ENCODE results near the gene ZBTB7A. TPM values are rescaled to one million over a fixed set of nuclear protein-coding genes. Genes with fewer than 3 reads are reported as not detected.

The ZBTB7A gene
- total and polyA plus RNA-seq, 10 of the 15 experiments (the other 5 are each of a cell fraction or from before 2014, with no cell fraction given), result 0.26 to 42.4 (median 4.5) TPM

DNA sequence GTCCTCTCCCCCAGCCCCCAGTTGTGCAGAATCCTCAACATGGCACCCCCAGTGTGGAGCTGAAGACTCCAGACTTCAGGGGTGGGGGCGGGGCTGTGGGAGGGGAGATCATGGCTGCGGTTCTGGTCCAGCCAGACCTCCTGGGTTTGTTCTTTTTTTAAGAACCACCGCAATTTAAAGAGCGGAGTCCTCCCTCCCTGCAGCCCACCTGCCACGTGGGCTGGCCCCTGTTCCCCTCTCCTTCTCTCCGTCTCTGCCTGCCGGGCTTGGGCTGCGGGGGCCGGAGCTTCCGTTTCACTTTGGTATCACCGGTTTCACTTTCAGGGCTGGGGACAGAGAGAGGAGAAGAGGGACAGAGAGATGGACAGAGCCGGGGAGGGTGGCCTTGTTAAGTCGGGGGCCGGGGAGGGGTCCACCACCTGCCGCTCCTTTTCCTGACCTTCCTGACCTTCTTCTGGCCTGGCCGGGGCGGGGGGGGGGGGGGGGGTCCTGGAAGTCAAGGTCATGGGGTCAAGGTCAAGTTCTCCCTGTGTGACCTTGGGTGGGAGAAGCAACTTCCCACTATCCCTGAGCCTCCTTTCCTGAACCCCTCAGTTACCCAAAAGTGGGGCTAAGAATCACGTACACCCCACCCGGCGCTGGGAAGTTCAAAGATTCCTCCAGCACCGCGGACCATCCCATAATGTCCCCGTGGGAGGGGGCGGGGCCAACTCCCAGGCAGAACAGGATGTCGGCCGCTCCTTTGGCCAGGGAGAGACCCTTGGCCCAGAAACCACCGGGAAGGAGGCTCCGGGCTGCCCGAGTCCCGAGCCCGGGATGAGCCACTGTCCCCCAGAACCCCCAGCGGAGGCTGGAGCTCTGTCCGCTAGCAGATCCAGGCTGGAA, 11.3 kb upstream of the ZBTB7A start:
- 24% methylated on average over 29 of the region's 33 CpGs for WGBS (ENCODE audit: insufficient coverage, insufficient replicate concordance, low lambda C conversion rate, missing lambda C conversion rate)
- FAIRE-seq (peak; percentile 23), ATAC-seq (peak; percentile 96), DNase-seq (ENCODE audit: low read depth, low spot score) (no peak)
- no peaks in the 10 kb centered on the region for H3K36me3 ChIP-seq (ENCODE audit: control insufficient read depth in 2 of 2, insufficient read depth in 2 of 2, low read length in 1 of 2)
- RAD21 ChIA-PET (ENCODE audit: unreplicated experiment), result interaction anchor here (0.8 to 2.3 kb wide), 5 partner anchors 11 to 90 kb away, joined by 3 to 10 read pairs (median 7); partner anchors contain the start of gene ZBTB7A
- peak overlapping the region; percentile 74 for H3K4me3 ChIP-seq
- POLR2A ChIA-PET, result interaction anchor here (0.6 to 4.0 kb wide), 11 partner anchors 11 to 315 kb away, joined by 3 to 15 read pairs (median 4); partner anchors contain the start of genes MRPL54 and ZBTB7A
- H3K9ac ChIP-seq (ENCODE audit: control insufficient read depth, insufficient read depth, low read length), result peak overlapping the region; percentile 46
- no peaks in the 10 kb centered on the region for H3K27me3 ChIP-seq (replicated peaks in 1 of 2; ENCODE audit: control insufficient read depth in 2 of 2, insufficient read depth in 2 of 2, low read length in 1 of 2)
- H3K4me1 ChIP-seq (ENCODE audit: control insufficient read depth, insufficient read depth, low read length), result peaks cover 14% of the 10 kb centered on the region
- SMC1A ChIA-PET (ENCODE audit: uncharacterized antibody, unreplicated experiment), result interaction anchor here (0.6 kb wide), 1 partner anchor 10 kb away, joined by 3 read pairs; no protein-coding TSS in a partner anchor
- peak overlapping the region; percentile 49 for H2AFZ ChIP-seq (ENCODE audit: control insufficient read depth, low read depth, low read length)
- in situ Hi-C loops (cut with MboI) (no loop called here), intact Hi-C loops (cut with micrococcal nuclease; ENCODE audit: unreplicated experiment) (no loop called here)
- no peaks in the 10 kb centered on the region for H3K79me2 ChIP-seq (ENCODE audit: control insufficient read depth, insufficient read depth, low read length)
- no peaks in the 10 kb centered on the region for H3K9me3 ChIP-seq (replicated peaks; ENCODE audit: control insufficient read depth, insufficient read depth, low read length)
- H4K20me1 ChIP-seq (ENCODE audit: control insufficient read depth, insufficient read depth), result no peaks in the 10 kb centered on the region
- H3K27ac ChIP-seq (ENCODE audit: control insufficient read depth, insufficient read depth), result peak overlapping the region; percentile 72
- no TSS peak for BruUV-seq (replicated peaks)
- H3K4me2 ChIP-seq (ENCODE audit: control insufficient read depth, insufficient read depth), result peak overlapping the region; percentile 72
- CTCF ChIA-PET, result interaction anchor here (0.6 to 2.0 kb wide), 3 partner anchors 37 to 90 kb away, joined by 3 to 6 read pairs (median 3); no protein-coding TSS in a partner anchor
- TF ChIP-seq GATAD2B (conservative IDR thresholded peaks at IDR 0.05; ENCODE audit: low read depth) (no peak; the same call in 1 of the 2 replicates), STAT1 (conservative IDR thresholded peaks at IDR 0.05) (no peak), CBFB (IDR thresholded peaks at IDR 0.05; ENCODE audit: low read depth) (0 out of 2 replicates have a peak, but pooled peaks have one; percentile 61), BMI1 (IDR thresholded peaks at IDR 0.05; ENCODE audit: borderline replicate concordance) (no peak), NFYA (IDR thresholded peaks at IDR 0.05; ENCODE audit: borderline replicate concordance, low read depth, low read length) (no peak), KAT2A (conservative IDR thresholded peaks at IDR 0.05; ENCODE audit: control insufficient read depth, low read depth, low read length) (no peak), BRCA1 (IDR thresholded peaks at IDR 0.05; ENCODE audit: low read depth, low read length) (no peak), ZNF274 (IDR thresholded peaks at IDR 0.05; ENCODE audit: insufficient read depth, insufficient read length) (no peak), CREM (IDR thresholded peaks at IDR 0.05; ENCODE audit: low read depth) (no peak; the same call in 1 of the 2 replicates), NFIC (IDR thresholded peaks at IDR 0.05; ENCODE audit: low read depth, low read length) (no peak; the same call in 1 of the 2 replicates), ETV6 (conservative IDR thresholded peaks at IDR 0.05 in 1 of 2, IDR thresholded peaks at IDR 0.05 in 1 of 2; ENCODE audit: borderline replicate concordance in 1 of 2, low read depth in 1 of 2) (peak in 1 of 2 experiments; percentile 75; a peak in 1 of 4 replicates), MYB (IDR thresholded peaks at IDR 0.05; ENCODE audit: borderline replicate concordance, low read depth, low read length) (no peak), RAD51 (IDR thresholded peaks at IDR 0.05) (peak; percentile 40; the same call in 1 of the 2 replicates)
- TF ChIP-seq, protein P1, sequence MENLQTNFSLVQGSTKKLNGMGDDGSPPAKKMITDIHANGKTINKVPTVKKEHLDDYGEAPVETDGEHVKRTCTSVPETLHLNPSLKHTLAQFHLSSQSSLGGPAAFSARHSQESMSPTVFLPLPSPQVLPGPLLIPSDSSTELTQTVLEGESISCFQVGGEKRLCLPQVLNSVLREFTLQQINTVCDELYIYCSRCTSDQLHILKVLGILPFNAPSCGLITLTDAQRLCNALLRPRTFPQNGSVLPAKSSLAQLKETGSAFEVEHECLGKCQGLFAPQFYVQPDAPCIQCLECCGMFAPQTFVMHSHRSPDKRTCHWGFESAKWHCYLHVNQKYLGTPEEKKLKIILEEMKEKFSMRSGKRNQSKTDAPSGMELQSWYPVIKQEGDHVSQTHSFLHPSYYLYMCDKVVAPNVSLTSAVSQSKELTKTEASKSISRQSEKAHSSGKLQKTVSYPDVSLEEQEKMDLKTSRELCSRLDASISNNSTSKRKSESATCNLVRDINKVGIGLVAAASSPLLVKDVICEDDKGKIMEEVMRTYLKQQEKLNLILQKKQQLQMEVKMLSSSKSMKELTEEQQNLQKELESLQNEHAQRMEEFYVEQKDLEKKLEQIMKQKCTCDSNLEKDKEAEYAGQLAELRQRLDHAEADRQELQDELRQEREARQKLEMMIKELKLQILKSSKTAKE (IDR thresholded peaks at IDR 0.05; ENCODE audit: low read depth, poor library complexity, severe bottlenecking), result no peak
- TF ChIP-seq, protein P2, sequence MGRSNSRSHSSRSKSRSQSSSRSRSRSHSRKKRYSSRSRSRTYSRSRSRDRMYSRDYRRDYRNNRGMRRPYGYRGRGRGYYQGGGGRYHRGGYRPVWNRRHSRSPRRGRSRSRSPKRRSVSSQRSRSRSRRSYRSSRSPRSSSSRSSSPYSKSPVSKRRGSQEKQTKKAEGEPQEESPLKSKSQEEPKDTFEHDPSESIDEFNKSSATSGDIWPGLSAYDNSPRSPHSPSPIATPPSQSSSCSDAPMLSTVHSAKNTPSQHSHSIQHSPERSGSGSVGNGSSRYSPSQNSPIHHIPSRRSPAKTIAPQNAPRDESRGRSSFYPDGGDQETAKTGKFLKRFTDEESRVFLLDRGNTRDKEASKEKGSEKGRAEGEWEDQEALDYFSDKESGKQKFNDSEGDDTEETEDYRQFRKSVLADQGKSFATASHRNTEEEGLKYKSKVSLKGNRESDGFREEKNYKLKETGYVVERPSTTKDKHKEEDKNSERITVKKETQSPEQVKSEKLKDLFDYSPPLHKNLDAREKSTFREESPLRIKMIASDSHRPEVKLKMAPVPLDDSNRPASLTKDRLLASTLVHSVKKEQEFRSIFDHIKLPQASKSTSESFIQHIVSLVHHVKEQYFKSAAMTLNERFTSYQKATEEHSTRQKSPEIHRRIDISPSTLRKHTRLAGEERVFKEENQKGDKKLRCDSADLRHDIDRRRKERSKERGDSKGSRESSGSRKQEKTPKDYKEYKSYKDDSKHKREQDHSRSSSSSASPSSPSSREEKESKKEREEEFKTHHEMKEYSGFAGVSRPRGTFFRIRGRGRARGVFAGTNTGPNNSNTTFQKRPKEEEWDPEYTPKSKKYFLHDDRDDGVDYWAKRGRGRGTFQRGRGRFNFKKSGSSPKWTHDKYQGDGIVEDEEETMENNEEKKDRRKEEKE (IDR thresholded peaks at IDR 0.05), result no peak
- TF ChIP-seq, protein P3, sequence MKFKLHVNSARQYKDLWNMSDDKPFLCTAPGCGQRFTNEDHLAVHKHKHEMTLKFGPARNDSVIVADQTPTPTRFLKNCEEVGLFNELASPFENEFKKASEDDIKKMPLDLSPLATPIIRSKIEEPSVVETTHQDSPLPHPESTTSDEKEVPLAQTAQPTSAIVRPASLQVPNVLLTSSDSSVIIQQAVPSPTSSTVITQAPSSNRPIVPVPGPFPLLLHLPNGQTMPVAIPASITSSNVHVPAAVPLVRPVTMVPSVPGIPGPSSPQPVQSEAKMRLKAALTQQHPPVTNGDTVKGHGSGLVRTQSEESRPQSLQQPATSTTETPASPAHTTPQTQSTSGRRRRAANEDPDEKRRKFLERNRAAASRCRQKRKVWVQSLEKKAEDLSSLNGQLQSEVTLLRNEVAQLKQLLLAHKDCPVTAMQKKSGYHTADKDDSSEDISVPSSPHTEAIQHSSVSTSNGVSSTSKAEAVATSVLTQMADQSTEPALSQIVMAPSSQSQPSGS (IDR thresholded peaks at IDR 0.05; ENCODE audit: low read length), result no peak

All from GM12878 (cell line).